Bone marrow (tissue), 2 donors: Measurements from ENCODE around the gene INPP5F.
"Not testable (repeated sequence)": the region's sequence is repeated elsewhere in the genome, so short reads cannot be mapped to it uniquely, and the experiment has no call there.

Experiments used
- DNase-seq, 2 donors: peaks; one replicate each; lab custom pipeline; 2025; lab: John Stamatoyannopoulos, UW

The INPP5F gene

DNA sequence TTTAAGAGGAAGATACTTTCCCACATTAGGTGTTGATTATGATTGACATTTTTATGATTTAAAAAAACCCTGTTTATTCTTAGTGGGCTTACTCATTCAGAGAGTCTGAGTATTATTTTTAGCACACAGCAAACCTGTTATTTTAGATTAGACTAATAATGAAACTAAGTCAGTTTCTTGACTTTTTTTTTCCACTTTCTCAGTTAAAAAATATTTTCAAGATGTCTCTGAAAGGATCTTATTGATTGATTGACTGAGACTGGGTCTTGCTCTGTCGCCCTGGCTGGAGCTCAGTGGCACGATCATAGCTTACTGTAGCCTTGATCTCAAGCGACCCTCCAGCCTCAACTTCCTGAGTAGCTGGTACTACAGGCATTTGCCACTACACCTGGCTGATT lies 20.4 kb upstream of the INPP5F start:
- DNase-seq: no peak

DNA sequence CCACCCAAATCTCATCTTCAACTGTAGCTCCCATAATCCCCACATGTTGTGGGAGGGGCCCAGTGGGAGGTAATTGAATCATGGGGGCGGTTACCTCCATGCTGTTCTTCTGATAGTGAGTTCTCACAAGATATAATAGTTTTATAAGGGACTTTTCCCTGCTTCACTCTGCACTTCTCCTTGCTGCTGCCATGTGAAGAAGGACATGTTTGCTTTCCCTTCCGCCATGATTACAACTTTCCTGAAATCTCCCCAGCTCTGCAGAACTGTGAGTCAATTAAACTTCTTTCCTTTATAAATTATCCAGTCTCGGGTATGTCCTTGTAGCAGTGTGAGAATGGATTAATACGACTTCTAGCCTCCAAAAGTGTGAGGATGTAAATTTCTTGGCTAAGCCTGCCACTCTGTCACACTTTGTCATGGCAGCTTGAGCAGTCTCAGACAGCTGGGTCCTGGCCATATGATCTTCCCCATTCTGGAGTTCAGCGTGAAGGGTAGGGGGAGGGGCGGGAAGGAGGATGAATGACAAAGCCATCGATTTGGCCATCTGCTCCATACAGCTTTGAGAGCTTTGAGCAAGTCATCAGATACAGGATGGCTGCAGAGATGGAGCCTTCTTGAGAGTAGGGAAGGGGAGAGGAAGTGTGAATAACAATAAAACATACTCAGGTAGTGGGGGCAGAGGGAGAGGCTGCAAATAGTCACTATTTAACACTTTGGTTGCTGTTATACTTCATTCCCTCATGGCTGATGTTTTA lies 19.1 kb upstream of the INPP5F start:
- DNase-seq: no peak

DNA sequence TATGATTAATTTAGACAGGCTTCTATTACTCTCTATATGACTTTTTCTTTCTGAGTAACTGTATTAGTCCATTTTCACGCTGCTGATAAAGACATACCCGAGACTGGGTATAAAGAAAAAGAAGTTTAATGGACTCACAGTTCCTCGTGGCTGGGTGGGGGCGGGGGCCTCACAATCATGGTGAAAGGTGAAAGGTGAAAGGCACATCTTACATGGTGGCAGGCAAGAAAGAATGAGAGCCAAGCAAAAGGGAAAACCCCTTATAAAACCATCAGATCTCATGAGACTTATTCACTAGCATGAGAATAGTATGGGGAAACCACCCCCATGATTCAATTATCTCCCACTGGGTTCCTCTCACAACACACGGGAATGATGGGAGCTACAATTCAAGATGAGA lies 18.5 kb upstream of the INPP5F start:
- not testable (repeated sequence) for DNase-seq

DNA sequence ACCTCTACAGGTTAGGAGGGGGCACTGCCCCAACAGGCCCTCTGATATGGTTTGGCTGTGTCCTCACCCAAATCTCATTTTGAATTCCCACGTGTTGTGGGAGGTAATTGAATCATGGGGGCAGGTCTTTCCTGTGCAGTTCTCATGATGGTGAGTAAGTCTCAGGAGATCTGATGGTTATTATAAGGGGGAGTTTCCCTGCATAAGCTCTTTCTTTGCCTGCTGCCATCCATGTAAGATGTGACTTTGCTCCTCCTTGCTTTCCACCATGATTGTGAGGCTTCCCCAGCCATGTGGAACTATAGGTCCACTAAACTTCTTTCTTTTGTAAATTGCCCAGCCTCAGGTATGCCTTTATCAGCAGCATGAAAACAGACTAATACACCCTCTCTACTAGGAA lies 14.9 kb upstream of the INPP5F start:
- DNase-seq: not testable (repeated sequence)

DNA sequence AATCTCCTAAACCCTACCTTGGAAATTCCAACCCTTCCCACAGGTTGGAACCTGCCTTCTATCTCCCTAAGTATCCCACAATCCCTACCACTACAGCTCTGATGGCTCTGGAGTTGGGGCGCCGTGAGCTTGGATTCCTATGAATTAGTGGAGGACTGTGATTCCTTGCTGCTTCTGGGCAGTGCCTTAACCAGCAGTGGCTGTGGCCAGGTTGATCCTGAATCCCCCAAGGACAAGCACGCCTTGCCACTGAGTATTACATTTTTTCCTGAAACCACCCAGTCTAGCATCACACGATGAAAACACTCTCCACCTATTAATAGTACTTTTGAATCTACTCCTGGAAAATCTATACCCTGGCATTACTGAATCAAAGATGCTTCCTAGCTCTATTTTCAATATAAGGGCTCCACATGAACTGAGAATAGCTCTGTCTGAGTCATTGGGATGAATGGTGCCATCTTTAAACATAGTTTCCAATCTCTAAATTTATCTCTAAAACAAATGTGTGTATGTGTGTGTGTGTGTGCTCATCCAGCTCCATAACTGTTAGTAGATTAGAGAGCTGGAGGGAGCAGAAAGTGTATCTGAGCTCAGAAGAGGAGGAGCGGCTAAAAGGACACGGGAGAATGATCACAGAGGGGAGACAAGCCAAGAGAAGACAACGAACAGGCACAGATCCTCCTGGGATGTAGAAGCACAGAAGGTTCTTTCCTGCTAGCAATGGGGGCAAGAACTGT lies 11.9 kb upstream of the INPP5F start:
- DNase-seq: no peak

DNA sequence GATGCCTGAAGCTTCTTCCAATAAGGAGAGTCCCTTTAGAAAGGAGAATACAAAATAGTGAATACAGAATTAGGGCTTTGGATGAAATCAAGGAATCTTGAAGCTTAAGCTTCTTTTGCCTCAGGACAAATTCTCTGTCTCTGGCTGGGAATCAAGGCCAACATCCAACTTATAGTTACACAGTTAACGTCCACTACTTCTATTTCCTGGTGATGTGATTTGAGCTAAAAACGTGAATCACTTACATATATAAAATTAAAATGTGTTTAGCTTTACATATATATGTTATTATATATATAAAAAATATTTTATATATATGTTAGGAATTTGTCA lies 11.4 kb upstream of the INPP5F start:
- no peak for DNase-seq

DNA sequence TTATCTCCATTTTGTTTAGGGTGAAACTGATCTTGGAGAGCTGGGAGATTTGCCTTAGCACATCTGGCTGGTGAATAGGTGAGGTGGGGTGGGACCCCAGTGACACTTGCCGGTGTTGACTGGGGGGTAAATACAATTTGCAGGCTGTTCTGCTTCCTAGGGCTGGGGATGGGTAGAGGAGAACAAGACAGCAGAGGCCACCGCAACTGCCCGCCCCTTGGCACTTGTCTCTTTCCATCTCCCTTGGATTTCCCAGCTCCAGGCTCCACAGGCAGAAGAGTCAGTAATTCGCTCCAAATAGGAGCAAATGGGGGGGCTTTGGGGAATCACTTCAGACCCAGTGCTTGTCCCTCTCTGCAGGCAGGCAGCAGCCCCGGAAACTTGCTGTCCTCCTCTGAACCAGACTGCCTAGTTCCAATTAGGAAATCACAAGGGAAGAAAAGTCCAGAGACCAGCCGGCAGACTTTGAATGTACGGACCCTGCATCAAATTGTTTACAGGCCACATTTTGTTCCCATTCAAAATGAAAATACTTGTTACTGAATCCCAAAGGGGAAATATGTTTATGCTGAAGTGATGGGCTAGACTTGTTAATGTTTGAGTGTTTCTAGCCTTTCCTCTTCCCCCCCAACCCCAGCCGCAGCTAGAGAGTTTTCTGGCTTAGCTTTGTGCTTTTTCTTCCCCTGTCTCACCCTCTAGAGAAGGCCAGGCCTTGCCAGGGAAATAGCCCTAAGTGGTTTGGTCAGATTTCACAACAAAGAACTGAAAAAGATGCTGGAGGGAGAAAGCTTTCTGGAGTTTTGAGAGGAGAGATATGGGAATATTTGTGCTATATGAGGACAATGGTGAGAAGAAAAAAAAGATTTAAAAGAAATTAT lies 10.0 kb upstream of the INPP5F start:
- DNase-seq: no peak

DNA sequence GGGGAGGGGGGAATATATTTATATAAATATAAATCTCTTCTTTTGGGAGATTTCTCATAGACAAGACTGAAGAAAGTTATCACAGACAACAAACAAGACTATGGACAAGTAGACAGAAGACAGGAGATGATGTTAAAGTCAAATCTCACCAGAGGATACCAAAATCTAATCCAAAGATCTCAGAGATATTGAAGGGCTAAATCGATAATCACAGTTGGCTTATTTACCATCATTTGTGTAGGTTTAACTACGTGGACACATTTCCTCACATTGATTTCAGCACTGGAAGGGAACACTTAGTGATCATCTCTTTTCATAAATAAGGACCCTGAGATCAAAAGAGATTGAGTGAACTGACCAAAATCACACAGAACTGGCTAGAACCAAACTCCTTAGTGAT lies 2.7 kb upstream of the INPP5F start:
- no peak for DNase-seq

DNA sequence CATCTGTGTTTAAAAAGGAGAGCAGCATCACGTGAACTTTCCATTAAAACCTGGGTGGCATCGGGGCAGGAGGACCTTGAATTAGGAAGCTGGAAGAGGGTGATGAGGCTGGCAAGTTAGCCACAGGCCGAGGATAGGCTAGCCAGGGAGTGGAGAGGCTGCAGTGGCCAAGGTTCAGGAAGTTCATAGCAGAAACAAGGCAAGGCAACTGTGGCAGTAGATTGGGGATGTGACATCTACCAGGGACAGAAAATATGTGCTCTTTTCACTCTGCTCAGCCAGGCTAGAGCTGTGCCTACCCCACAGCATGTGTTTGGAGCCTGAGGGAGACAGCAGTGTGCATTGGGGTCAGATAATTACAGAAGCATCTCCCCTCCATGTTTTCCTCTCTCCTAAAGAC lies 2.2 kb upstream of the INPP5F start:
- no peak for DNase-seq

DNA sequence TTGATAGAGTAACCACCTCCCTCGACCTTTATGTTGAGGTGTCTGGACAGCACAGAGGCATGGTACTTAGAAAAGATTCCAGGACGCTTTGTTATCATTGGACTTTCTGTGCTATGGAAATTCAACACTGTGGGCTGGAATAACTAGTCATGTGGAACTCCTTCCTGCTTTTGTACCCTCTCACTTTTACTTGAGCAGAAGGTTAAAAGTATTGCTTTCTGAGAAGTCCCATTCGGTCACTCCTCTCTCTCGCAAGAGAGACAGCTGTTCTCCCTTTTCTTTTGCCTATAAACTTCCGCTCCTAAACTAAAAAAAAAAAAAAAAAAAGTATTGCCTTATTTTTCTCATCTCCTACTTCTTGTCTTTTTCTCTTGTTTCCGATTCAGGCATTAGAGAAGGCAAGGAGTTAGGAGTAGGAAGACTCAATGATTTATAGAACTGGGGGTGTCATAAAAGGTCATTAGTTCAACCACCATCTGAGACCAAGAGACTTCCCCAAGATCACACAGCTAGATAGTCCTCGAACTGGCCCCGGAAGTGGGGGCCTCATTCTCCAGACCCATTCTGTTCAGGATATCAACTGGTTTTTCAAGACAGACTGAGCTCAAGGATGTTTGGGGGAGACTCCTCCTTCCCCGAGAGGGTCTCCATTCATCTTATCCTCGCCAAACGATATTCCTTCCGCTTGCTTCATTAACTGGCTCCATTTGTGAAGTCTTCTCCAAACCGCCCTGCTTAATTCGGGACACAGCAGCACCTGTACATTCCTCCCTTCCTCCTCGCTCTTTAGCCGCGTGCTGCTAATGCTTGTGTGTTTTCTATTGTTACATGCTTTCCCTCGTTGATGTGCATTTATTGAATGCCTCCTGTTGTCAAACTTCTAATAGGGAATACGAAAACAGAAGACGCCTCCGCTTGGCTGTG lies 995 bp upstream of the INPP5F start:
- no peak for DNase-seq

DNA sequence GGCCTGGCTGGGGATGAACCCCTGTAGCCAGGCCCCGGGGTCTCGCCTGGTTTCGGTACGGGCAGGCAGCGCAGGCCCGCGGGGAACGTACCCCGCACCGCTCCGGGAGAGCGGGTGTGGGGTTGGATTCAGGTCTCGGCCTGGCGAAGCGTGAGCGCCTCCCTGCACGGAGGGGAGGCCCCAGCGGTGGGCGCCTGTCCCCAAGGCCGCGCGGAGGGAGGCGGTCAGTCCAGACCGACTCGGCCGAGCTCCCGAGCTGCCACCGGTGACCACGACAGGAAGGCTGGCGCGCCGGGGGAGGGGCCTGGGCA lies 378 bp upstream of the INPP5F start:
- DNase-seq: no peak

DNA sequence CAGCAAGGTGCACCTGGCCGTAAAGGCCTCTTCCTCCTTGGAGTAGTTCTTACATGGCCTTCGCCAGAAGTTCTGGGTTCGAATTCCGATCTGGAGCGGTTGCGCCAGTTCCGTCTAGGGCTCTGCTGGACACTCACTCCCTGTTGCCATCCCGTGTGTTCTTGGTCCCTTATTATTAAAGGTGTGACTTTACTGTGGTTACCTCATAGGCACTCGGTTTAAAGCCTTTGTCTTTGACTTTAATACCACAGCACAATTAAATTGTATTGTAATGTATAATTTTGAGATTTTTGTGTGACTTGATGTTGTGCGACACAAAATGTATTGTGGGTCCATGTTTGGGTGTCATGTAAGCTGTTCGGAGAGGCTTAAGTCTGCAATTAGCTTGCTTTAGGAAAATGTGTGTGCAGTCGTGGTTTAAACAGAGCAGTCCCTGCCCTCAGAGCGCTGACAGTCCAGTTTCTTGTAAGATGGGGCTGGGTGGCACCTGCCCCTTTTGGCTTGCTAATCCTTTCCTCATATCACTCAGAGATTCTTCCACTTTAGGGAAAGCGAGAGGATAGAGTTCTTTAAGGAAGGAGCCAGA lies 919 bp downstream of the INPP5F start:
- no peak for DNase-seq

DNA sequence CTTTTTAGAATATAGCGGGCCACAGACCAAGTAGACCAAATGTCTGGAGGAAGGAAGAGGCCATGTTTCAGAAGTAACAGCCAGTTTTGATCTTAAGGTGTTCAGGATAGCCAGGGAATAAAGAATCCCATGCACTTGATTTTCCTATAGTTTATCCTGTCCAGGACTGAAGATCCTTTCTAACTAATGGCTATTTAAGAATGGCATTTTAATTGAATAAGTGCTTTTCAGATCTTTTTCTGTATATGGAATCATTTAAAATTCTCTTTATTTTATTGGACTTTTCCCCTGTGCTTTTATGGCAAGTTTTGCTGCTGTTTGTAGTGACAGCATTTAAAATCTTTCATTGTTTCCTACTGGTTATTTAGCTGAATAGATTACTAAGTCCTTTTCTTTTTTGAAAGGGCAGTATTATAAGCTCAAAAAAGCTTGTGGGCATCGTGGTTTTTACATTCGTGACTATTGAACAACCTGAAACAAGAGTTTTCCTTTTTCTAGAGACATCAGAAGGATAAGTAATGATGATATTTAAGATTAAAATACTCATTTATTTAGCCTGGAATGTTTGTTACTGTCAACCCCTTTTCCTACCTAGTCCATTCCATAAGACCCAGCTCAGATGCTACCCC lies 2.4 kb downstream of the INPP5F start:
- no peak for DNase-seq

DNA sequence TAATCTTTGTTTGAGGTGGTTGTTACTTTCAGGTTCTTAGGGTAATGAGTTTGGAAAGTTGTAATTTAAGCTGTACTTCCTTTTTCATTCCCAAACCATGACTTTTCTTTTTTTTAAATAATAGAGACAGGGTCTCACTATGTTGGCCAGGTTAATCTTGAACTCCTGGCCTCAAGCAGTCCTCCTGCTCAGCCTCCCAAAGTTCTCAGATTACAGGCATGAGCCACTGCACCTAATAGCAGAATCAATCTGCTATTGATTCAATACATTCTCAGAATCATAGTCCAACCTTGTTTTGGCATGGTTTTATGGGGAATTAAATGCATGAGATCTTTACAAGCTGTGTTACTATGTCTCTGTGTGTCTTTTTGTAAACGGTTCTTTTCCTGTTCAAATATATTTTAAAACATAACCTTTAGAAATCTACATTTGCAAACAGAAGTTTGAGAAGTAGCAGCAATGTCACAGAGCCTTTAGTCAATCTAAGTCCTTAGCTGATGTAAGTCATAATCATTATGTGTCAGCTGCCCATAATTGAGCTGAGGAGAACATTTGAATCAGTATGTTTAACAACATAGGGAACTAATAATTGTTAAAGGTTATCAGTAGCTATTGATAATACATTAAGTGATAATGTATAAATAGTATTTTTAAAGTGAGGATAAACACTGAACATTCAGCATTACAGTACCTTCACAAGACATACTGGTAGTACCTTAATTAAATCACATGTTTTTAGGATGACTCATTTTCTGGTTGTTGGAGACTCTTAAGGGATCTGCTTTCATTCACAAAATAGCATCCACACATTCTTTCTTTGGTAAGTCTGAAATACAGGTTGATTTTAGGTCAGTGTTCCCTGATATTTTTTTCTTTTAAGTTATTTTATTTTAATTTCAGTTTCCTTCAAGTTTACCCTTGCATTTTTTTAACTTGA lies 8.8 kb downstream of the INPP5F start:
- DNase-seq: no peak

DNA sequence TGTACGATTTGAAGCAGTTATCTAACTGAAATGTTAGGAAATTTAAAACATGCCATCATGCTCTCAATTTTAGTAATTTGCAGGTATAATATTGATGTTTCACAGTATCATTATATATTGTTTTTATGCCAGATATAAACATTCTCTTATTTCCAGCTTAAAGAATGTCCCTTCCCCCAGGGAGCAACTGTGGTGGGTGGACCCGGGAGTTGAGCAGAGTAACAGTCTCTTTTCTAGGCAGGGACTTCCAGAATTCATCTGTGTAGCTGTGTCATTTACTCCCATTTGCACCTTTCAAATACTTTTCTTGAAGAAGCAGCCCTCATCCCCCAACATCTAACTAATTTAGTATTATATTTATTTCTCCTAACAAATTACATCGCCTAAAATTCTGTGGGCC lies 9.6 kb downstream of the INPP5F start:
- DNase-seq: no peak

DNA sequence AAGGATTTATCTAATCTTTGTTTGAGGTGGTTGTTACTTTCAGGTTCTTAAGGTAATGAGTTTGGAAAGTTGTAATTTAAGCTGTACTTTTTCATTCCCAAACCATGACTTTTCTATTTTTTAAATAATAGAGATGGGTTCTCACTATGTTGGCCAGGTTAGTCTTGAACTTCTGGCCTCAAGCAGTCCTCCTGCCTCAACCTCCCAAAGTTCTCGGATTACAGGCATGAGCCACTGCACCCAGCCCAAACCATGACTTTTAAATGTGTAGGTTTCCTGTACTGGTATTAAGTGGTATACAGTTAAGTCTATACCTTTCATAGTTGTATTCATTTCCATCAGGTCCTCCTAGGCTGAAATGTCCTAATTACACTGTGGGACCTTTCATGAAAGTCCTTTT lies 10.4 kb downstream of the INPP5F start:
- DNase-seq: no peak

DNA sequence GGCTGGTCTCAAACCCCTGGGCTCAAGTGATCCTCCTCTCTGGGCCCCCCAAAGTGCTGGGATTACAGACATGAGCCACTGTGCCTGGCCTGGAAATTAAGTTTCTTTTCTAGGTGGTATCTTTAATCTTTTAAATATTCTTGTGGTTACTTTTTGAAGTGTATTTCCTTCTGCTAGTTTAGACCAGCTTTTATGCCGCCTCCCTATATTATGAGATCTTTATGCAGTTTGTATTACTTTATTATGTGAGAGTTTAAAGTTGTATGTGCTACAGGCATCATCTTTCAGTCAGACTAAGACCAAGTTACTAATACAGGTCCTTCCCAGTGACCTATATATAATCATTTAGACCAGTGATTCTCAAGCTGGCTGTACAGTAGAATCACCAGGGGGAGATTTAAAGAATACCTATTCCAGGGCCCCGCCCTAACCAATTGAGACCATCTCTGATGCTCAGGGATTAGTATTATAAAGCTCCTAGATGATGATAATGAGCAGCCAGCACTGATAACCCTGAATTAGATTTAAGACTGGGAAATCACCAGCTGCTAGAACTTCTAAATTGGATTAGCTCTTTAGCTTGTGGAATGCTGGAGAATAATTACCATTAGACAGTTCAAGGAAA lies 11.3 kb downstream of the INPP5F start:
- no peak for DNase-seq

DNA sequence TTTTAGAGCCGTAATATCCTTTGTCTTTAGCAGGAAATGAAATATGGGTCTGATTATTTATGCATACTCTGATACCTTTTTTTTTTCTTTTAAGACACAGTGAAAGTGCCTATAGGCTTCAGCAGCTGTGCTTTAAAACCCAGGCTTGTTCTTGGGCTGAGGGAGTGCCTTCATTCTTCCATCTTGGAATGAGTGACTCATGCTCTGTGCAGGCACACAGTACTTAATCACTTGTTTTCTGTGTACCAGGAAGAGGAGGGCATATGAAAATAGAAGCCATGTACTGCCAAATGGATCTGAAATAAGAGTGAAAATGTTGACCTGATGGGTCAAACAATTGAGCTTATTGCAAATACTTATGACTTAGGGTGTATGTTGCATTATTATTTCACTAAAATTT lies 12.0 kb downstream of the INPP5F start:
- DNase-seq: peak in 1 of 2 donors; percentile 67

DNA sequence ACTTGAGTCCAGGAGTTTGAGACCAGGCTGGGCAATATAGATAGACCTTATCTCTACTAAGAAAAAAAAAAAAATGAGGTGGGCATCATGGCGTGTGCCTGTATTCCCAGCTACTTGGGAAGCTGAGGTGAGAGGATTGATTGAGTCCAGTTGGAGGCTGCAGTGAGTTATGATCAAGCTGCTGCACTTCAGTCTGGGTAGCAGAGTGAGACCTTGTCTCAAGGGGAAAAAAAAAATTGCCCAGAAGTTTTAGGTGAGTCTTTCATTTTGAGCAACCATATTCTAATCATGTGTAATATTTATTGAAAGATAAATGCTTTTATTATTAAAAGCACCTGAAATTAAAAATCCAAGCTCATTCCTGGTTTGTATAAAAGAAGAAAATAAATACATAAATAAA lies 13.1 kb downstream of the INPP5F start:
- no peak for DNase-seq

DNA sequence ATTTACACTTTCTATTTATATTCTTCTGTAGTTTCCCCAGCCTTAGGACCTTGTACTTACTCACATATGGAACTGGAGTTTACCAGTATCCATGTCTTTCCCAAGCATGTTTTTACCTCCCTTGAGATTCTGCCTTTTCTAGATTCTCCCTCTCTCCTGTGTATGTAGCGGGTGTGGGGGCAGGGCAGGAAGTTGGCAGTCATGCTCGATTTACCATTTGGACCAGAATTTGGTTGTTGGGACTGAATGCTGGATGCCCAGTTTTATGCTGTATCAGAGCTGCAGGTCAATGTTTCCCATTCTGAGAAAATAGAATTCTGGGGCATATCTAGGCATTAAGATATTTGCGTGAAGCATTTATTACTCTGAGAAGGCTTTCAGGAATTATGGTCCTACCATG lies 14.2 kb downstream of the INPP5F start:
- no peak for DNase-seq
